Right cardiac atrium (tissue), 5 donors: ENCODE data around the gene EIF4A2. TPM values are rescaled to one million over a fixed set of nuclear protein-coding genes. Genes with fewer than 3 reads are reported as not detected.

Source experiments
- ATAC-seq, 2 donors: fragments of 200-7000 bp; cut with Tn5 transposase; one replicate each; pipeline versions ENCODE4 v1.8.0 to v1.9.1; 2020; ENCODE audit warnings: moderate library complexity in 2 of 2, mild to moderate bottlenecking in 1 of 2
- DNase-seq, 3 donors: peaks; one replicate each; pipeline ENCODE4 v3.0.0-alpha.2; 2020
- H3K27ac ChIP-seq: one replicate; pipeline ENCODE4 v1.5.1; 2013; ENCODE audit warnings: mild to moderate bottlenecking, low read length, control low read depth, moderate library complexity
- H3K27me3 ChIP-seq: one replicate; pipeline ENCODE4 v1.6.1; 2013; ENCODE audit not compliant: control insufficient read depth, insufficient read depth
- H3K4me1 ChIP-seq: one replicate; pipeline ENCODE4 v1.6.1; 2013; ENCODE audit warnings: low read length; ENCODE audit not compliant: control insufficient read depth, insufficient read depth
- H3K4me3 ChIP-seq: one replicate; pipeline ENCODE4 v1.5.1; 2013; ENCODE audit warnings: low read length, control low read depth
- H3K9me3 ChIP-seq: one replicate; pipeline ENCODE4 v1.6.1; 2013; ENCODE audit warnings: low read length; ENCODE audit not compliant: control insufficient read depth
- WGBS: extraction: QIAGEN DNeasy Blood & Tissue Kit; methylation state at CpG from one replicate; pipeline ENCODE4 v1.1.7; 2013; 5-methylcytosine and 5-hydroxymethylcytosine counted together
- intact Hi-C, 4 donors: fragments of 100-400 bp; cut with DNase I; formaldehyde crosslinking; loops; one replicate each; pipeline versions ENCODE4 v1.11.0 to v1.14.0; 2022 to 2023
- long read RNA-seq, 4 donors: library from polyadenylated mRNA; unstranded; transcript quantifications; one replicate each; pipeline ENCODE4 v2.0.0, GENCODE V29; 2020 to 2021
- polyA plus RNA-seq: library from polyadenylated mRNA; stranded (reverse); fragments of 200-250 nt; gene quantifications from one replicate; pipeline ENCODE4 v1.2.3, GENCODE V29; 2013
- total RNA-seq, 4 donors: library from RNA; stranded (reverse); fragmentation: NEBNext Ultra II Directional; extraction: Animal tissue kit (Norgen Biotek cat#: 25700); gene quantifications; one replicate each; pipeline ENCODE4 v1.2.1, GENCODE V29; 2021
- donor health status: healthy with polysubstance abuse.
- donor health status: DM: no; HTN: yes; CAD: no.
- donor health status: DM: no; HTN: no; CAD: no.
- donor health status: DM: no; HTN: yes; CAD: no; lungs with severe emphysema.
- donor health status: DM: yes; HTN: yes; CAD: no.

Gene EIF4A2
- 100 to 1,000 TPM; 252 to 436 (median 397) TPM for total RNA-seq
- 378 TPM for polyA plus RNA-seq
- long read RNA-seq, donor 1, transcript EIF4A2-203 (10 exons, 1,751 nt), result minor isoform, 9 of 620 reads
- long read RNA-seq, donor 1, transcript EIF4A2-201 (11 exons, 1,919 nt), result major isoform, 438 of 620 reads
- long read RNA-seq, donor 1, transcript EIF4A2-205 (11 exons, 1,889 nt), result minor isoform, 105 of 620 reads
- long read RNA-seq, donor 1, partial matches to known transcripts, result 39 of 620 reads
- long read RNA-seq, donor 1, other reads (novel, unspliced or antisense), result 25 of 620 reads
- long read RNA-seq, donor 2, transcript EIF4A2-201 (11 exons, 1,919 nt), result major isoform, 254 of 360 reads
- long read RNA-seq, donor 2, transcript EIF4A2-205 (11 exons, 1,889 nt), result minor isoform, 63 of 360 reads
- long read RNA-seq, donor 2, partial matches to known transcripts, result 25 of 360 reads
- long read RNA-seq, donor 2, other reads (novel, unspliced or antisense), result 13 of 360 reads
- long read RNA-seq, donor 3, full-length matches to known transcripts, result 1,344 of 1,672 reads
- long read RNA-seq, donor 3, partial matches to known transcripts, result 178 of 1,672 reads
- long read RNA-seq, donor 3, other reads (novel, unspliced or antisense), result 150 of 1,672 reads
- long read RNA-seq, donor 4, transcript EIF4A2-205 (11 exons, 1,889 nt), result minor isoform, 71 of 349 reads
- long read RNA-seq, donor 4, transcript EIF4A2-201 (11 exons, 1,919 nt), result major isoform, 242 of 349 reads
- long read RNA-seq, donor 4, partial matches to known transcripts, result 18 of 349 reads
- long read RNA-seq, donor 4, other reads (novel, unspliced or antisense), result 10 of 349 reads

DNA sequence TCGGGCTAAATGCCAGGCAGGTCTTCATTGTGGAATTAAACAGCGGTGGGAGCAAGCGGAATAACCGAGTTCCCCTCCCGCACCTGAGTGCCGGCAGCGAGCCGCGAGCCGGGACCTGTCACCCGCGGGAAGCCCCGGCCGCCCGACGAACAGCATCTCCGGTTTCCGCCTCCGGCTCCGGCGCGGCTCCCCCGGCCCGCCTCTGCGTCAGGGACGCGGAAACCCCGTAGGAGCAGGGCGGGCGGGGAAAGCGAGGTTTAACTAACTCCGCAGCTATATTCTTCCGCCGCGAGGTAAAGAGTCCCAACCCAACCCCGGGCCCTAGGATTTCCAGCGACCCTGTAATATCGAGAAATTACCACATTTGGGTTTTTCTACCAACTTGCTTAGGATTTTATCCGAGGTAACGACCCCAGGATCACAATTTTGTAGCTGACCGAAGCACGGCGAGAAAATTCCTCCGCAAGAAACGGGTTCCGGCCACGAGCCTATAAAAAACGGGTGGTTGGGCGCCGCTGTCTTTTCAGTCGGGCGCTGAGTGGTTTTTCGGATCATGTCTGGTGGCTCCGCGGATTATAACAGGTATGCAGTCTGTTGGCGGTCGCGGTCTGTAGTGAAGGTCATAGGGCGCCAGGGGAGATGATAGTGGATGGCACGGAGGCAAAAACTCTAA, at the start of gene EIF4A2:
TSS of gene EIF4A2 (plus strand) at position 520 of the 673 bp plus-strand sequence. CDS start at position 554, 34 bp downstream.
- Histone ChIP-seq H3K4me1 (peaks cover 6% of the 10 kb centered on the region), H3K4me3 (peak within 1 kb of the TSS; percentile 91), H3K27ac (peak within 1 kb of the TSS; percentile 99), H3K9me3 (no peaks in the 10 kb centered on the region), H3K27me3 (no peaks in the 10 kb centered on the region)
- DNase-seq (peak; percentile 93 to 96 (median 95)), ATAC-seq (peak; percentile 90 to 91)
- under 1% methylated on average over 60 of the region's 60 CpGs for WGBS
- intact Hi-C loops, result no loop called here

DNA sequence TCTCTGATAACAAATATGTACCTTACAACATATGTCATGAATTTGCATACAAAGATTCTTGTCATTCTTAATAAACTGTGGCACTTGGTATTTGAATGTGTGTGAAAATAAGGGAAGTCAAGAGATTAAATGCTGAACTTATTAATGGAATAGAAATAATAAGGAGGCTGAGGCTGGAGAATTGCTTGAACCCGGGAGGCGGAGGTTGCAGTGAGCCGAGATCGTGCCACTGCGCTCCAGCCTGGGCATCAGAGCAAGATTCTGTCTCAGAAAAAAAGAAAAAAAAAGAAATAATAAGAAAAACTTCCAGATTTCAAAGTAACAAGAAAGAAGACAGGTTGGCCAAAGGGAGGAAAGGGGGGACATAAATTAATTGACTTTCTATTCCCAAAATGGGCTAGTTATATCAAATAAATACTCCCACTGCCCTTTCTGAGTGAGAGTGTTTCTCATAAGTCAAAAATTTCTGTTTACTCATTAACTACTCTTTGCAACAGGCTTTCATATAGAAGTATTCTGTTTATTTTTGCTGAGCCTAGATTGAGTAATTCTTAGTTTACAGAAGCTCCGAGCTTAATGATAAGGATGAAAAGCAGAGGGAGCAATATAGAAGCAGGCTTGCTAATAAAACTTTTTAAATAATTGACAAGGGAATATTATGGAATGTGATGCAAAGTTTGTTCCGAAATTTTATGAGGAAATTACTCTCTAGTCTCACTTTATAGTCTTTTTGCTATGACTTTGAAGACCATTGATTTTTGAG, 40.6 kb upstream of the EIF4A2 start:
- Histone ChIP-seq H3K4me1 (peaks cover 2% of the 10 kb centered on the region), H3K4me3 (no peak overlapping the region), H3K27me3 (no peaks in the 10 kb centered on the region), H3K9me3 (no peaks in the 10 kb centered on the region), H3K27ac (no peak overlapping the region)
- no peak for ATAC-seq
- 84% methylated on average over 7 of the region's 7 CpGs for WGBS
- intact Hi-C loops, result no loop called here
- no peak for DNase-seq

DNA sequence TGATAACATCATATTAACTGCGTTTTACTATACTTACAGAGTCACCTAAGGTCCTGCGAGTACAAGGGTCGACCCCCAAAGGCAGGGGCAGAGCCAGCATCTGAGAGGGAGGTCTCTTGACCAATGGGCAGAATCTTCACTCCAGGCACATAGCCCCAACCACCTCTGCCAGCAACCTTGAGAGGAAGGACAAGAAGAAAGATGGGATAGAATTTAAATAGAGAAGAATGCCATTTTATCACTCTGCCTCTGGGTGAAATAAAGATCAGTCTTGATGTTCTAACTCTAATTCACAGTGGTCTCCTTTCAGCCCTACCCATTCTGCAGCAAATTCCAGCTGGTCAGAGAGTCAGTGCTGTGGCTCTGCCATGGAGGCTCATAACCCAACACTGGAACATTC, 39.7 kb upstream of the EIF4A2 start:
- intact Hi-C loops, result no loop called here
- Histone ChIP-seq H3K27me3 (no peaks in the 10 kb centered on the region), H3K4me1 (peaks cover 2% of the 10 kb centered on the region), H3K4me3 (no peak overlapping the region), H3K27ac (no peak overlapping the region), H3K9me3 (no peaks in the 10 kb centered on the region)
- ATAC-seq (no peak), DNase-seq (no peak)
- 76% methylated on average over 3 of the region's 3 CpGs for WGBS

DNA sequence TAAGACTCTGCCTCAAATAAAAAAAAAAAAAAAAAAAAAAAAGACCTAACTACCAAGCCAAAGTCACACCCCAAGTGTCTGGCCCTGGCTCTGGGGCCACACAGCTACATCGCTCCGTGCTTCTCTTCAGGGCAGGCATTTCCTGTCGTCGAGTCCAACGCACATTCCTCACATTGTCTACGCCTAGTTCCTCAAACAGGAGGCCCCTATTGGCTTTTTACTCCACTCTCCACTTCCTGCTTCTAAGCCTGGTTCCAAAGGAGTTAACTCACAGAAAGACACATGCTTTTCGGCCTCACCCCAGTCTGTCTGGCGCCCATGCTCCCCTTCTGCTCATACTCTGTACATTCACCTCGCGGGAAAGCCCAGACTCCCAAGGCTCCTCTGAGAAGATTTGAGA, 37.4 kb upstream of the EIF4A2 start:
- Histone ChIP-seq H3K9me3 (no peaks in the 10 kb centered on the region), H3K27ac (no peak overlapping the region), H3K27me3 (no peaks in the 10 kb centered on the region), H3K4me1 (peaks cover 2% of the 10 kb centered on the region), H3K4me3 (no peak overlapping the region)
- ATAC-seq, result peak; percentile 95 to 98
- intact Hi-C loops, result no loop called here
- 5% methylated on average over 10 of the region's 10 CpGs for WGBS
- DNase-seq, result peak; percentile 55 to 78 (median 77)

DNA sequence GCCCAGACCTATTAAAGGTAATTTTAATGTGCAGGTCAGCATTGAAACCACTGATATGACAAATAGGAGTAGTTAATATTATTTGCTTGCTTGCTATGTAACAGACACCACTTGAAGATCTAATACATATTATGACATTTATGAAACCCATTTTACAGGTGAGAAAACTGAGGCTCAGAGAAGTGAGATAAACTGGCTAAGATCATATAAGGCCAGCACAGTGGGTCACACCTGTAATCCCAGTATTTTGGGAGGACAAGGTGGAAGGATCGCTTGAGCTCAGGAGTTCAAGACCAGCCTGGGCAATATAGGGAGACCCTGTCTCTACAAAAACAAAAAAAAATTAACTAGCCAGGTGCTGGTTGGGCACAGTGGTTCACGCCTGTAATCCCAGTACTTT, 33.1 kb upstream of the EIF4A2 start:
- Histone ChIP-seq H3K9me3 (no peaks in the 10 kb centered on the region), H3K4me1 (peaks cover 2% of the 10 kb centered on the region), H3K4me3 (no peak overlapping the region), H3K27me3 (no peaks in the 10 kb centered on the region), H3K27ac (no peak overlapping the region)
- WGBS, result 94% methylated on average over 2 of the region's 2 CpGs
- intact Hi-C loops, result loop anchor here (5.0 to 10.0 kb wide), 3 partner anchors 133 to 138 kb away; partner anchors contain the start of gene AHSG (in 2 of the 4)
- no peak for DNase-seq
- ATAC-seq, result no peak

DNA sequence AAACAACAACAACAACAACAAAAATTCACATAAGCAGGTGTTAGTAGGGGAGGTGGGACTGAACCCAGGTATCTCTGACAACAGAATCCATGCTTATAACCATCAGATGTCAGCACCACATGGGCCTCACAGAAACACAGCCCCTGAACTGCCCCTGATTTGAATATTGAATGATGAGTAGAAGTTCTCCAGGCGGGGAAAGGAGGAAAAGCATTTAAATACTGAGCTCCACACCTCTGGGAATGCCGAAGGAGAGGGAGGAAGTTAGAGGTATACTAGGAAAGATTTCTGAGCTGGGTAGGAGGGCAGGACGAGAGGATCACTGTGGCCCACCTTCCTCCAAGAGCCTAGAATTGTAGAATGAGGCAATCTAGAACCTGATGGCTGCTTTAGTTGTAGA, 31.9 kb upstream of the EIF4A2 start:
- no peaks in the 10 kb centered on the region for H3K9me3 ChIP-seq
- H3K27ac ChIP-seq, result peak overlapping the region; percentile 17
- intact Hi-C loops, result loop anchor here (5.0 to 10.0 kb wide), 3 partner anchors 134 to 139 kb away; partner anchors contain the start of gene AHSG (in 2 of the 4)
- DNase-seq (no peak), ATAC-seq (no peak)
- no peak overlapping the region for H3K4me3 ChIP-seq
- WGBS, result 53% methylated on average over 3 of the region's 3 CpGs
- H3K4me1 ChIP-seq, result no peaks in the 10 kb centered on the region
- H3K27me3 ChIP-seq, result no peaks in the 10 kb centered on the region

DNA sequence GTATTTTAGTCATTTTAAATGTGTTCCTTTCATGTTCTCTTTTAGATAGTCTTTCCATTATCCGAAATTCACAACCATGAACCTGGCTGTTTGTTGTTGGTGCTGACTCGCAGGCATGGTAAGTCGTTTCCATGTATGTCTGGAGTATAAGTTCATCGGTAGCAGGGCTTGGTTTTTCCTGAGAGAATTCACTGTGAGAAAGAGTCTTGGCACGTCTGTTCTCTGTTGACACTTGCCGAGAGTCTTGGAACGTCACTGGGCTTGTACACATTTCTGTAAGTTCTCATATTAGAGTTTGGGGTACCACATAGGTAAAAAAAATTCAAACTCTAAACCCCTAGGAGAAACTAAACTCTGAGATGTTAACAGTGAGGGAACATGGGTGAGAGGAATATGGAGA, 29.4 kb upstream of the EIF4A2 start:
- no peaks in the 10 kb centered on the region for H3K9me3 ChIP-seq
- WGBS, result 76% methylated on average over 7 of the region's 7 CpGs
- H3K27ac ChIP-seq, result no peak overlapping the region
- no peaks in the 10 kb centered on the region for H3K4me1 ChIP-seq
- no peak for ATAC-seq
- H3K27me3 ChIP-seq, result no peaks in the 10 kb centered on the region
- H3K4me3 ChIP-seq, result no peak overlapping the region
- no peak for DNase-seq
- intact Hi-C loops, result loop anchor here (5.0 to 10.0 kb wide), 3 partner anchors 137 to 142 kb away; partner anchors contain the start of gene AHSG (in 2 of the 4)

DNA sequence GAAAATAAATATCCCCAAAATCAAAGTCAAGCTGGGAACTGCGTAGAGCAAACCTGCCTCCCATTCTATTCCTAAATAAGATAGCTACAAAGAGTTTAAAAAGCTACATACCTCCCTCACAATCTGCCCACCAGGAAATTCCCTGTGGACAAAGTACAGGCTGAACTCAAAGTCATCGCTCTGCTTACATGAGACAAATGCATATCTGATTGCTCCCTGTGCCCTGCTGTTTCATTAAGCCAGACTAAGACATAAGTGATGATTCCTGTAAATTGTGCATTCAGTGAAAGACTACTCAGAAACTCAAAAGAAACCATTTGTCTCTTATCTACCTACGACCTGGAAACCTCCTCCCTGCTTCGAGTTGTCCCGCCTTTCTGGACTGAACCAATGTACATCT, 28.5 kb upstream of the EIF4A2 start:
- no peaks in the 10 kb centered on the region for H3K9me3 ChIP-seq
- intact Hi-C loops, result loop anchor here (5.0 to 10.0 kb wide), 3 partner anchors 138 to 143 kb away; partner anchors contain the start of gene AHSG (in 2 of the 4)
- H3K27ac ChIP-seq, result no peak overlapping the region
- ATAC-seq (no peak), DNase-seq (no peak)
- no peaks in the 10 kb centered on the region for H3K27me3 ChIP-seq
- H3K4me3 ChIP-seq, result no peak overlapping the region
- no peaks in the 10 kb centered on the region for H3K4me1 ChIP-seq
- WGBS, result 87% methylated on average over 5 of the region's 5 CpGs

DNA sequence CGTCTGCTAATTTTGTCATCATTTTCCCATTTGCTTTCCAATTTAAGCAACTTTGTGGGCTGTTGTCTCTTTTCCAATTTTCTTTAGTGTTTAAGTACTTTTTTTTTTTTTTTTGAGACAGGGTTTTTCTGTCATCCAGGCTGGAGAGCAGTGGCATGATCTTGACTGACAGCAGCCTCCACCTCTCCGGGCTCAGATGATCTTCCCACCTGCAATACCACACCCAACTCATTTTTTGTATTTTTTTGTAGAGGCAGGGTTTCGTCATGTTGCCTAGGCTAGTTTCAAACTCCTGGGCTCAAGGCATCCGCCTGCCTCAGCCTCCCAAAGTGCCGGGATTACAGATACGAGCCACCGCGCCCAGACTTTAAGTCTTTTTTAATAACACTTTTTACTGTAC, 26.2 kb upstream of the EIF4A2 start:
- Histone ChIP-seq H3K27me3 (no peaks in the 10 kb centered on the region), H3K9me3 (no peaks in the 10 kb centered on the region), H3K4me3 (no peak overlapping the region), H3K4me1 (no peaks in the 10 kb centered on the region), H3K27ac (no peak overlapping the region)
- intact Hi-C loops, result loop anchor here in 1 of 4 donors (10.0 kb wide), 1 partner anchor 142 kb away; the partner anchor contains the start of gene AHSG
- no peak for DNase-seq
- WGBS, result 77% methylated on average over 8 of the region's 8 CpGs
- ATAC-seq, result no peak

DNA sequence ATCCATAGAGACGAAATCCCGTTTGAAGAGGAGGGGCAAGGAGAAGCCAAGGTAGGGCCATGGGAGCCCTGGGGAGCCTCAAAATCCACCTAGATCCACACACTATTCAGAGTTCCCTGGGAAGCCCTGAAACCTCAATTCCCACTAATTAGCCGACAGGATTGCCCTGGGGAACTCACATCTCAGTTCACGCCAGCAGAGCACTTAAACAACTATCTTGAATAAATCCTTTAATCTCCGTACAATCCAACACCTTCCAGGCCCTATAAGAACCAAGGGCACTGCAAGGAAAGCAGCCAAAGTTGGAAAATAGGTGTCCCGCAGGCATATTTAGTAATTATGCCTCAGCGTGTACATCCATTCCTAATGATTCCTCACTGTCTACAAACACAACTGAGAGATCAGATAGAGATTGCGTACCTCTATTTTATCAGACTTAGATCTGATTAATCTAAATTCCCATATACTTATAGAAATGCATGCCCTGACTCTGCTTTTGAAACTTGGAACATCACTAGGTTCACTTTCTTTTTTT, 25.6 kb upstream of the EIF4A2 start:
- 74% methylated on average over 8 of the region's 8 CpGs for WGBS
- H3K4me1 ChIP-seq, result no peaks in the 10 kb centered on the region
- DNase-seq (no peak), ATAC-seq (no peak)
- intact Hi-C loops, result loop anchor here in 1 of 4 donors (10.0 kb wide), 1 partner anchor 143 kb away; the partner anchor contains the start of gene AHSG
- no peaks in the 10 kb centered on the region for H3K27me3 ChIP-seq
- no peak overlapping the region for H3K4me3 ChIP-seq
- no peak overlapping the region for H3K27ac ChIP-seq
- no peaks in the 10 kb centered on the region for H3K9me3 ChIP-seq
